Measurements from ENCODE around the gene CCHCR1. TPM values are rescaled to one million over a fixed set of nuclear protein-coding genes. Genes with fewer than 3 reads are reported as not detected.

Gene CCHCR1
- total and polyA plus RNA-seq, 2 of the 8 experiments (the other 6 are each of a cell fraction or from before 2014, with no cell fraction given): 20.9 to 38.0 TPM

DNA sequence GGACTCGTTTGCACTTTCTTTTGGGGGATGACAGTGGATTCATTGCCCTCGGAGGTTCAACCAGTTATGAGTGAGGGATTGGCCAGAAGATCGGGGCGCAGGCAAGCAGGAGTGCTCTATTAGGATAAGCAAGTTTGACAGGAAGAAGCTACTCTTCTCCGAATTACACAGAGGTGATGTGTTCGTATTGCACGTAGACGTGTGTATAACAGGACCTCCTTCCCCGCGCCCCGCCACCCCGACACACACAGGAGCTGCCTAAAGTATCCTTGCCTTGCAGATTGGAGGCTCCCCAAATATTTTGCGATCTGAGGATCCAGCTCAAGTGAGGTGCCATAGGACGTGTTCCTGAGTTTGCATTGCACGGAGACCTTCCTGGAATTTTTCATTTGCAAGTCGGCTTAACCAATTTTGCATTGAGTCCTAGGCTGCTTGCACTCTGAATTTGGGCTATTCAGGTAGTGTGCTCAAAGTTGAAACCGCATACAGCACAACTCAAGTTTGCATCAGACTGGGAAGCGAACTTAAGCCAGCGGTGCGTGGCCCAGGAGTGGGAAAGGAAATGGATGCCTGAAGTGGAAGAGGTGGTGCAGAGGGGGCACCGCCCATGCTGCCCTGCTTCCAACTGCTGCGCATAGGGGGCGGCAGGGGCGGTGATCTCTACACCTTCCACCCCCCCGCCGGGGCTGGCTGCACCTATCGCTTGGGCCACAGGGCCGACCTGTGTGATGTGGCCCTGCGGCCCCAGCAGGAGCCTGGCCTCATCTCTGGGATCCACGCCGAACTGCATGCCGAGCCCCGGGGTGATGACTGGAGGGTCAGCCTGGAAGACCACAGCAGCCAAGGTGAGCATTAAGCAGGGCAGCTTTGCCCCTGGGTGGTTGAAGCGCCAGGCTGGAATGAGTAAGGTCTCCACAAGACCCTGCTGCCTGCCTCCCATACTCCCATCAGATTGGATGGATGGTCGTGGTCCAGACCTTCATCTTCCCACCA lies 1.6 kb upstream of the CCHCR1 start:
- Histone ChIP-seq H3K23ac (ENCODE audit: insufficient read length) (no peak overlapping the region), H4K20me1 (replicated peaks in 1 of 2; ENCODE audit: control insufficient read depth in 1 of 2, insufficient read depth in 2 of 2, low read length in 2 of 2) (peaks cover 1 to 2% of the 10 kb centered on the region in 2 experiments), H2BK15ac (ENCODE audit: low read length) (0 out of 2 replicates have a peak overlapping the region, but pooled peaks have one; percentile 82), H3K4me2 (ENCODE audit: insufficient read depth in 1 of 2, low read depth in 2 of 2, low read length in 2 of 2) (peak overlapping the region; percentile 85 to 94), H2AFZ (ENCODE audit: low read length) (no peak overlapping the region), H3K79me2 (ENCODE audit: control insufficient read depth in 1 of 2, insufficient read depth in 2 of 2, low read length in 2 of 2) (no peaks in the 10 kb centered on the region), H3K56ac (replicated peaks; ENCODE audit: insufficient read length, low read depth, low read length) (no peak overlapping the region), H3K9ac (replicated peaks in 1 of 4; ENCODE audit: extremely low read depth in 1 of 4, low read depth in 3 of 4, low read length in 3 of 4) (peak overlapping the region in 1 of 4 experiments; percentile 49; a peak in 3 of 7 replicates), H3K23me2 (ENCODE audit: low read depth, low read length) (peaks cover 14% of the 10 kb centered on the region), H3K27me3 (replicated peaks in 1 of 4; ENCODE audit: control insufficient read depth in 3 of 4, extremely low read depth in 1 of 4, insufficient read depth in 3 of 4, low read length in 3 of 4) (no peaks in the 10 kb centered on the region), H2AK5ac (ENCODE audit: low read depth, low read length) (no peak overlapping the region), H4K91ac (replicated peaks; ENCODE audit: insufficient read length, low read length) (no peak overlapping the region), H2BK20ac (ENCODE audit: low read length) (0 out of 2 replicates have a peak overlapping the region, but pooled peaks have one; percentile 15), H3K79me1 (ENCODE audit: low read depth, low read length) (no peaks in the 10 kb centered on the region), H3K4me3 (ENCODE audit: extremely low read depth in 1 of 4, insufficient read depth in 2 of 4, low read depth in 3 of 4, low read length in 4 of 4) (peak overlapping the region; percentile 62 to 76 (median 68)), H3K27ac (ENCODE audit: low read depth, low read length) (no peak overlapping the region), H2BK12ac (ENCODE audit: low read depth, low read length) (peak overlapping the region; percentile 43; the same call in 1 of the 2 replicates), H4K5ac (ENCODE audit: insufficient read length, low read depth, low read length) (no peak overlapping the region), H3K9me3 (ENCODE audit: insufficient read depth in 2 of 2, low read depth in 1 of 2, low read length in 1 of 2) (no peaks in the 10 kb centered on the region), H3K4me1 (replicated peaks in 1 of 4; ENCODE audit: control insufficient read depth in 3 of 4, insufficient read depth in 4 of 4, low read length in 3 of 4) (peaks cover 0 to 24% (median 18%) of the 10 kb centered on the region in 4 experiments; a peak in 6 of 7 replicates), H4K8ac (ENCODE audit: extremely low read depth, insufficient read depth, low read length) (no peak overlapping the region; the same call in 1 of the 2 replicates), H3K18ac (ENCODE audit: extremely low read depth, low read length) (no peak overlapping the region; the same call in 1 of the 2 replicates), H2BK5ac (ENCODE audit: low read depth, low read length) (peak overlapping the region; percentile 11; the same call in 1 of the 2 replicates), H3K14ac (ENCODE audit: insufficient read length) (no peak overlapping the region), H3K36me3 (ENCODE audit: control insufficient read depth in 2 of 4, insufficient read depth in 4 of 4, low read length in 3 of 4) (peaks cover 5 to 39% (median 13%) of the 10 kb centered on the region in 4 experiments; a peak in 7 of 8 replicates), H2BK120ac (replicated peaks; ENCODE audit: low read depth, low read length) (no peak overlapping the region), H3K4ac (replicated peaks; ENCODE audit: insufficient read length, low read depth, low read length) (no peak overlapping the region)
- 12% methylated on average over 33 of the region's 35 CpGs; no CpG with 5 or more reads in 1 of the 2 experiments for WGBS, 2 experiments (ENCODE audit: extremely low coverage in 1 of 2, insufficient coverage in 1 of 2, insufficient read length in 1 of 2, insufficient replicate concordance in 2 of 2, low coverage in 1 of 2, low lambda C conversion rate in 2 of 2, missing lambda C conversion rate in 1 of 2)
- ChIA-PET POLR2A (ENCODE audit: partially characterized antibody) (interaction anchor here (0.7 to 68.5 kb wide), 5 partner anchors 10 to 337 kb away, joined by 3 to 2251 read pairs (median 3); partner anchors contain the start of genes CCHCR1, CDSN, POU5F1 and PSORS1C1), CTCF (ENCODE audit: partially characterized antibody) (interaction anchor here (0.6 to 6.3 kb wide), 23 partner anchors 10 to 455 kb away, joined by 3 to 45 read pairs (median 4); partner anchors contain the start of genes POU5F1 and PSORS1C2)
- DNase-seq (ENCODE audit: low read depth in 1 of 2, low spot score in 2 of 2) (peak in 1 of 2 experiments; percentile 83), FAIRE-seq (no peak)
- TF ChIP-seq CBX5 (IDR thresholded peaks at IDR 0.05; ENCODE audit: low read depth, low read length) (no peak), KDM1A (IDR thresholded peaks at IDR 0.05; ENCODE audit: borderline replicate concordance, low read length) (no peak), SP1 (IDR thresholded peaks at IDR 0.05; ENCODE audit: low read depth, low read length) (no peak), RNF2 (IDR thresholded peaks at IDR 0.05; ENCODE audit: borderline replicate concordance, low read depth, low read length, missing control alignments, poor library complexity, severe bottlenecking) (no peak), EP300 (IDR thresholded peaks at IDR 0.05; ENCODE audit: borderline replicate concordance in 1 of 2, low read depth in 2 of 2, low read length in 2 of 2) (peak in 1 of 2 experiments; percentile 58; a peak in 1 of 3 replicates), MAFK (IDR thresholded peaks at IDR 0.05; ENCODE audit: low read depth, low read length) (no peak), JUND (IDR thresholded peaks at IDR 0.05; ENCODE audit: low read length) (no peak), POLR2AphosphoS5 (IDR thresholded peaks at IDR 0.05; ENCODE audit: low read depth, low read length) (peak; percentile 63; the same call in 1 of the 2 replicates), KDM4A (IDR thresholded peaks at IDR 0.05; ENCODE audit: low read depth, low read length, severe bottlenecking) (peak; percentile 5)
